IPS-20b (cell line): ENCODE measurements around the gene GPRIN3.

ENCODE experiments used
- H3K27ac ChIP-seq: one replicate; pipeline ENCODE4 v1.5.1; 2013; ENCODE audit warnings: low read length
- H3K27me3 ChIP-seq: 2 replicates; pipeline ENCODE4 v1.6.1; 2013; ENCODE audit warnings: mild to moderate bottlenecking, low read length, inconsistent platforms; ENCODE audit not compliant: insufficient read depth
- H3K36me3 ChIP-seq: 2 replicates; pipeline ENCODE4 v1.6.1; 2013; ENCODE audit warnings: low read depth, mild to moderate bottlenecking, inconsistent platforms, low read length, moderate library complexity; ENCODE audit not compliant: insufficient read depth
- H3K4me1 ChIP-seq: 2 replicates; pipeline ENCODE4 v1.6.1; 2013; ENCODE audit warnings: mild to moderate bottlenecking, control low read depth, inconsistent platforms, low read length, moderate library complexity; ENCODE audit not compliant: insufficient read depth
- H3K4me3 ChIP-seq: 2 replicates; pipeline ENCODE4 v1.5.1; 2013; ENCODE audit warnings: mild to moderate bottlenecking, low read length, inconsistent platforms
- H3K9ac ChIP-seq: 2 replicates; pipeline ENCODE4 v1.6.1; 2013; ENCODE audit warnings: low read depth, mild to moderate bottlenecking, inconsistent platforms, low read length, moderate library complexity
- H3K9me3 ChIP-seq: 2 replicates; pipeline ENCODE4 v1.6.1; 2013; ENCODE audit warnings: mild to moderate bottlenecking, low read depth, low read length, inconsistent platforms; ENCODE audit not compliant: insufficient read depth

The GPRIN3 gene

GRCh38 chr4:89253311-89253710, 54.3 kb downstream of the GPRIN3 start:
- H3K27me3 ChIP-seq, result no peaks in the 10 kb centered on the region
- H3K9me3 ChIP-seq, result no peaks in the 10 kb centered on the region
- H3K36me3 ChIP-seq, result no peaks in the 10 kb centered on the region
- no peak overlapping the region for H3K27ac ChIP-seq
- H3K4me3 ChIP-seq, result no peak overlapping the region
- no peaks in the 10 kb centered on the region for H3K4me1 ChIP-seq
- no peak overlapping the region for H3K9ac ChIP-seq

- Histone ChIP-seq H3K4me1 (no peaks in the 10 kb centered on the region), H3K27ac (no peak overlapping the region), H3K27me3 (no peaks in the 10 kb centered on the region), H3K9ac (no peak overlapping the region), H3K4me3 (no peak overlapping the region), H3K36me3 (no peaks in the 10 kb centered on the region), H3K9me3 (no peaks in the 10 kb centered on the region)
Measured at GRCh38 chr4:89251396-89251795, 56.2 kb downstream of the GPRIN3 start.

GRCh38 chr4:89249716-89250361, 57.8 kb downstream of the GPRIN3 start:
- no peaks in the 10 kb centered on the region for H3K4me1 ChIP-seq
- no peak overlapping the region for H3K9ac ChIP-seq
- no peaks in the 10 kb centered on the region for H3K9me3 ChIP-seq
- no peak overlapping the region for H3K4me3 ChIP-seq
- H3K36me3 ChIP-seq, result no peaks in the 10 kb centered on the region
- H3K27me3 ChIP-seq, result no peaks in the 10 kb centered on the region
- H3K27ac ChIP-seq, result no peak overlapping the region

- no peak overlapping the region for H3K27ac ChIP-seq
- H3K4me1 ChIP-seq, result no peaks in the 10 kb centered on the region
- H3K4me3 ChIP-seq, result no peak overlapping the region
- H3K36me3 ChIP-seq, result no peaks in the 10 kb centered on the region
- H3K9ac ChIP-seq, result no peak overlapping the region
- no peaks in the 10 kb centered on the region for H3K9me3 ChIP-seq
- no peaks in the 10 kb centered on the region for H3K27me3 ChIP-seq
Measured at GRCh38 chr4:89249313-89249712, 58.3 kb downstream of the GPRIN3 start.

- Histone ChIP-seq H3K4me3 (no peak overlapping the region), H3K27ac (no peak overlapping the region), H3K9me3 (no peaks in the 10 kb centered on the region), H3K27me3 (no peaks in the 10 kb centered on the region), H3K9ac (no peak overlapping the region), H3K36me3 (no peaks in the 10 kb centered on the region), H3K4me1 (no peaks in the 10 kb centered on the region)
Measured at GRCh38 chr4:89248879-89249281, 58.7 kb downstream of the GPRIN3 start.

- Histone ChIP-seq H3K9me3 (no peaks in the 10 kb centered on the region), H3K36me3 (no peaks in the 10 kb centered on the region), H3K27me3 (no peaks in the 10 kb centered on the region), H3K4me1 (0 out of 2 replicates have a peak, but pooled peaks cover 2% of the 10 kb centered on the region), H3K9ac (no peak overlapping the region), H3K27ac (no peak overlapping the region), H3K4me3 (no peak overlapping the region)
Measured at GRCh38 chr4:89247951-89248350, 59.6 kb downstream of the GPRIN3 start.

- H3K9me3 ChIP-seq, result no peaks in the 10 kb centered on the region
- no peak overlapping the region for H3K9ac ChIP-seq
- H3K4me3 ChIP-seq, result no peak overlapping the region
- 0 out of 2 replicates have a peak, but pooled peaks cover 2% of the 10 kb centered on the region for H3K4me1 ChIP-seq
- no peaks in the 10 kb centered on the region for H3K36me3 ChIP-seq
- no peak overlapping the region for H3K27ac ChIP-seq
- H3K27me3 ChIP-seq, result no peaks in the 10 kb centered on the region
Measured at GRCh38 chr4:89245459-89245858, 62.1 kb downstream of the GPRIN3 start.

- Histone ChIP-seq H3K9me3 (no peaks in the 10 kb centered on the region), H3K4me3 (no peak overlapping the region), H3K36me3 (no peaks in the 10 kb centered on the region), H3K27me3 (no peaks in the 10 kb centered on the region), H3K4me1 (0 out of 2 replicates have a peak, but pooled peaks cover 2% of the 10 kb centered on the region), H3K9ac (no peak overlapping the region), H3K27ac (no peak overlapping the region)
Measured at GRCh38 chr4:89243733-89244252, 63.8 kb downstream of the GPRIN3 start.

GRCh38 chr4:89242864-89243732, 64.5 kb downstream of the GPRIN3 start:
- no peaks in the 10 kb centered on the region for H3K9me3 ChIP-seq
- no peak overlapping the region for H3K27ac ChIP-seq
- H3K9ac ChIP-seq, result no peak overlapping the region
- 0 out of 2 replicates have a peak, but pooled peaks cover 2% of the 10 kb centered on the region for H3K4me1 ChIP-seq
- H3K27me3 ChIP-seq, result no peaks in the 10 kb centered on the region
- no peaks in the 10 kb centered on the region for H3K36me3 ChIP-seq
- H3K4me3 ChIP-seq, result no peak overlapping the region

GRCh38 chr4:89242216-89242615, 65.4 kb downstream of the GPRIN3 start:
- Histone ChIP-seq H3K9me3 (no peaks in the 10 kb centered on the region), H3K27ac (no peak overlapping the region), H3K9ac (no peak overlapping the region), H3K36me3 (no peaks in the 10 kb centered on the region), H3K27me3 (no peaks in the 10 kb centered on the region), H3K4me3 (no peak overlapping the region), H3K4me1 (0 out of 2 replicates have a peak, but pooled peaks cover 2% of the 10 kb centered on the region)

- Histone ChIP-seq H3K4me1 (no peaks in the 10 kb centered on the region), H3K4me3 (no peak overlapping the region), H3K27ac (no peak overlapping the region), H3K9me3 (no peaks in the 10 kb centered on the region), H3K27me3 (no peaks in the 10 kb centered on the region), H3K36me3 (no peaks in the 10 kb centered on the region), H3K9ac (no peak overlapping the region)
Measured at GRCh38 chr4:89230271-89230670, 77.3 kb downstream of the GPRIN3 start.
